Tongue (tissue), 2 donors: ENCODE data around the gene TOX3. TPM values are rescaled to one million over a fixed set of nuclear protein-coding genes. Genes with fewer than 3 reads are reported as not detected.

Source experiments
- DNase-seq: peaks from one replicate; pipeline ENCODE4 v3.0.0-alpha.2; 2015
- total RNA-seq: library from RNA; depleted of rRNA; stranded (reverse); fragments of >200 nt; gene quantifications from one replicate; pipeline ENCODE4 v1.2.3, GENCODE V29; 2014

The TOX3 gene
- total RNA-seq, 1 donor from 2014 or later = 0.31 TPM

DNA sequence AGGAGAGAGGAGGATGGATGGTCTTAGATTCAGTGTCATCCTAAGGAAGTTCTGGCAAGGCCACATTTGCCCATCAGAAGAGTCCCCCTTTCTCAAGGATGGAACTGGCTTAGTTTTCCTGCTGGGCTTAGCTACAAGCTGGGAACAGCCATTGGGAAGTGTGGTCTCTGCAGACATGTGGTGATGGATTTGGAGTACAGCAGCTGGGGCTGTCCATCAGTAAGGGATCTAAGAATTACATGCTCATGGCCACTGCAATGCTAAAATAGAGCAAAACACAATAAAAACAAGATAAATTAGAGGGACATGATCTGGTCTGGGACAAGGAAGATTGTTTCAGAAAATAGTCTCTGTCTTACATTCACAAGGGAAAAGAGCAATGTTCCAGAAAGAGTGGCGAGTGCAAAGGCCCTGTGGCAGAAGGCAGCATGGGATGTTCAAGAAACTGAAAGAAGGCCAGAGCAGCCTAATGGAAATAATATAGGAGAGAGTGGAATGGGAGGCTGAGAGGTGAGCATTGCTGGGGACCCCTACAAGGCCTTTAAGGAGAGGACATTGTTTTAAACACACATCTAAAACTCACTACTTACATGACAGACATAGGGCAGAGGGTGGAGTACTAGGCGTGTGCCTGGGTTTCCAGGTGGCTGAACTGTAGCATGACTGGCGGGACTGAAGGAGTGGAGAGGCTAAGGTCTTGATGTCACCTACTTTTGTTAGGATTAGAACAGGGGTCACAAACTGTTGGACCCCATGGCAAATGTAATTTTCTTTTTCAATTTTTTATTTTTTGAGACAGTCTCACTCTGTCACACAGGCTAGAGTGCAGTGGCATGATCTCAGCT lies 17.0 kb upstream of the TOX3 start:
- DNase-seq = peak; percentile 57

DNA sequence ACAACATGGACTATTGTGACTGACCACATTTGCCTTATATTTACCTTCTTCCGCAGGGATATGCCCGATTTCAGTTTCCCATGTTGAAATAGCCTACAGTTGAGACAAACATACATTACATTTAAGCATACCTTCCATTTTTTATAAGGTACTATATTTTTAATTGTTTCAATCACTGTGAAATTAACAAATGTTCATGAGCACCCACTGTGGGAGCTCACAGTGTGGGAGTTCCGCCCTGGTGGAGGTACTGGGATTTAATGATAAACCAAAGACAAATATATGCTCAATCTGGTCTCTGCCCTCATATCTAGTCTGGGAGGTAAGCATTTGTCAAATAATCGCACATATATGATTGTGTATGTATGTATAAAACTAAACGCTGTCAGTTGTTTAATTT lies 15.8 kb upstream of the TOX3 start:
- no peak for DNase-seq

DNA sequence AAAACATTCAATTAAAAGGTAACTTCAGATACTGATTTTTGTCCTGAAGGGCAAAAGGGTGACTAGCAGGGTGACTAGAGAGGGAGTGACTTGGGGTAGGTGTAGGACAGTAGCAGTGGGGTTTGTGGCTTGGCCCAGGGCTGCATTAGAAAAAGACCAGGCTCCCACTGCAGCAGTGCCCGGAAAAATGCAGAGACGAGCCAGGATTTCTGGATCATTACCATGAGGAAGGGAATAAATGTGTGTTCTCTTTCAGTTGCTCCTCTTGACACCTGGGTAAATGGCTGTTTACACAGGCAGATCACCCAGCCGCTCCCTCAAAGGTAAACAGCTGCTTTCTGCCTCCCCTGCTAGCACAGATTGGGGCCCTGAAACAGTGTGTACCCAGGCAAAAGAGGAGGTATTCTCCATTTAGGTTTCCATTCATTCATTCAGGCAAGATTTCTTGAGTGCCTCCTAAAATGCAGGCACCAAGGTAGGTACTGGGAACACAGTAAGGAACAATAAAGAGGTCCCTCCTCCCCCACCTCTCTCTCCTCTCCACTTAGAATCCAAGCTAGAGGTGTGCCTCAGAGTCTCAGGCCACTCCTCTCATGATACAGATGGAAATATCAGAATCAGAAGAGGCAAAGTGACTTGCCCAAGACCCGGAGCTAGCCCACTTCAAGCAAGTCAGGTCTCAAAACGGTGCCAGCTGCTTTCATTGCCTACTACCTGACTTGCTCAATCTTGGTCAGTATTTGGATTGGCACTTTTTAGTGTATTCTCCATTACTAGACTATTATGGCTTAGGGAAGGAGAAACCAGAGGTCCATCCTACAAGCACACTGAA lies 15.2 kb upstream of the TOX3 start:
- DNase-seq = no peak

DNA sequence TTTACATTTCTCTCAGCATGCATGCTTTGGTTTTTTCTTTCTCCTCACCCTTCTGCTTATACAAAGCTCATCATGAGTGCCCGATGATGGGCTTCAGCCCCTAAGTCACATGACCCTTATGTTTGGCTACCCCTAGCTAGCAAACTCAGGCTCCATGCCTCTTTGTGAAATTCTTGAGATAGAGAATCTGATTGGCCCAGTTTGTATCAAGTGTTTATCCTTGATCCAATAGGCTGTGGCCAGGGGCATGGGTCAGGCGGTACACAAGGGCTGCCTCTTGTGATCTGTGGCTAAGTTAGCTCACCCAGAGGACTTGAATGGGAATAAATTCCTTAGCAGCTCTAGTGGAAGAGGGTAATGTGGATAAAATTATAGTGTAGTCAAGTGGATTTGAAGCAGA lies 11.5 kb upstream of the TOX3 start:
- DNase-seq = no peak

DNA sequence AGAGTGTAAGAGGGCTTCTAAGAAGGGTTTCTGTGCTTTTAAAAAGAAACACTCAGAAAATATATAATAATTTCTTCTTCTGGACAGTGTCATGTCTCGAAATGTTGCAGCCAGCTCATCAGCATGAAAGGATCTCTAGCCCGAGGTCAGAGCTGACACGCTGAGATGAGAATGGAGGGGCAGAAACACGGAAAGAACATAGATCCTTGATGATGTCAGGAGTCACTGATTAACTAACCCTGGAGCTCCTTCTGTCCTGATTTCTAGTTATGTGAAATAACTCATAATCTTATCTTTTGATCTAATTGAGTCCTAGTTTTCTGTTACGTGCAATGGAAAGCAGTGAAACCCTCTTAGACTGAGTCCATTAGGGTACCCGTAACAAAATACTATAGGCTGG lies 10.3 kb upstream of the TOX3 start:
- DNase-seq = no peak

DNA sequence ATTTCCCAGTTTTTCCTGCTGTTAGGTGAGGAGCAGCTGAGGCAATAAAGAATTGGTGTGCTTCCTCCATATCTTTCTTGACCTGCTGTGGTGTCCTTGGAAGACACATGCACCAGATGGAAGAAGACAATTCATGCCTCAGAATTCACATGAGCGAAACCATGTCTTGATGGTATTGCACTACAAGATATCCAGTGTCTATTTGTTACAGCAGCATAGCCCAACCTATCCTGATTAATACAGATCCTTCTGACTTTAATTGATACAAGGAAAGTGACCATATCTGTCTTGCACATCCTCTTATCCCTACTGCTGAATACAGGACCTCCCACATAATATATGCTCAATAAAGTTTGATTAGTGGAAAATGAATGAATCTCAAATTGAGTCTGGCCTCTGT lies 9.1 kb upstream of the TOX3 start:
- DNase-seq = no peak

DNA sequence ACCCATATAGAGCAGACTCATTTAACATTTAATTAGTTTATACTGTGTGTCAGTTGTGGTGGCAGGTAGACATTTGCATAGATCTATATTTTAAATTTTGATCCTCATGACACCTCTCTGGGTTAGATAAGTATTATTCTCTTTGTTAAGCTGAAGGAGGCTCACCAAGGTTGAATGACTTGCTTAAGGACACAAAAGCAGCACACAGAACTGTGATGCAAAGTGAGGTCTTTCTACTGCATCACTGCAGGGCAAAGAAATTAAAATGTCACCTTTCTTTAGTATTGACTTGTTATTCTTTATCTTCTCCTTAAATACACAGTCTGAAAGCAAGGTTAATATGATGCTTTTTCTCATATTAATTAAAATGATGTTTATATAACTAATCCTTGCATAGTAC lies 8.6 kb upstream of the TOX3 start:
- DNase-seq = no peak

DNA sequence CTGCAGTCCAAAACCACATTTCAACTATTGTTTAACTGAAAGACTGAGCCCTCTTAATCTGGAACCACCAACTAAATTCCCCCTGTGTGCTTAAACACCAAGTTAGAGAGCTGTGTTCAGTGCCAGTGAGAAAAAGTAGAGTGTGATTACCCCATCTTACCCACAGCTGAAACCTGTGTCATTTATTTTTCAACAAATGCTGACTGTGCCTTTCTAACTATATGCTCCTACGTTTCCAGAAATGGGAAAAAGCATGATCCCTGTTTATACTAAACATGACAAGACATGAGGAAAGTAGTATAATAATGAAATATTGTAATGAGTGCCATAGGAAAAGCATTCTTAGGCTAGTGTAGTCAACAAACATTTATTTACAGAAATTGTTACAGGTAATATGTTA lies 7.4 kb upstream of the TOX3 start:
- no peak for DNase-seq

DNA sequence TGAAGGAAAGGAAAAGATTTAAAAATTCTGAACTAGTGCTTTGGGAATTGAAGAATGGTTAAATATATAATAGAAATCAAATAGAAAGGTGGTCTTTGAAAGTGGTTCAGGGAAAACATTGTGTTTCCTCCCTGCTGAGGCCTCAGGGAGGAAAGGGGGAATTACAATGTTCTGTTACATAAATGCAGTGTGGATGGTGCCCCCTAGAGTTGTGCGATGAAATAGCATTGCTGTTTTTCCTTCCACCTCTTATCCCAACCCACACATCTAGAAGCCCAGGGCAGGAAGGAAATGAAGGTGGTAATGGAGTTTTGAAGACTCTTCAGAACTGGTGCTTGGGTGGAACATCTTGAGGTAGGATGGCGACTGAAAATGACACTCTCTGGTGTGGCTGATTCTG lies 6.4 kb upstream of the TOX3 start:
- DNase-seq = no peak

DNA sequence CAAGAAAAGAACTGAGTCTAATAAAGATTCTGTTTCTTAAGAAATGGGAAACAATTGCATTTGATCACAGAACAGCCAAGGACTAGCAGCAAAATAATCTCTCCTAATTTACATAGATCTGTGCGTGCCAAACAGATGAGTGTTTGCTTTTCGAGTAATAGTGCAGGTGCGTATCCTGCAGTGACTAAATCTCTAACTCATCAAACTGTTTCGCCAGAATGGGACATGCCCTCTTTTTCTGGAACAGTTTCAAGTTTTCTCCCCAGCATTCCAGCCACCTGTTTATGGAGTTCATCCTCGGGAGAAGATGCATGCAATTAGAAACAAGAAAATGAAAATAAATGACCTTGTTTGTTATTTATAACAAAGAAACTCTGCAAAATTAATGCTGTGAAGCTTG lies 5.7 kb upstream of the TOX3 start:
- DNase-seq = no peak

DNA sequence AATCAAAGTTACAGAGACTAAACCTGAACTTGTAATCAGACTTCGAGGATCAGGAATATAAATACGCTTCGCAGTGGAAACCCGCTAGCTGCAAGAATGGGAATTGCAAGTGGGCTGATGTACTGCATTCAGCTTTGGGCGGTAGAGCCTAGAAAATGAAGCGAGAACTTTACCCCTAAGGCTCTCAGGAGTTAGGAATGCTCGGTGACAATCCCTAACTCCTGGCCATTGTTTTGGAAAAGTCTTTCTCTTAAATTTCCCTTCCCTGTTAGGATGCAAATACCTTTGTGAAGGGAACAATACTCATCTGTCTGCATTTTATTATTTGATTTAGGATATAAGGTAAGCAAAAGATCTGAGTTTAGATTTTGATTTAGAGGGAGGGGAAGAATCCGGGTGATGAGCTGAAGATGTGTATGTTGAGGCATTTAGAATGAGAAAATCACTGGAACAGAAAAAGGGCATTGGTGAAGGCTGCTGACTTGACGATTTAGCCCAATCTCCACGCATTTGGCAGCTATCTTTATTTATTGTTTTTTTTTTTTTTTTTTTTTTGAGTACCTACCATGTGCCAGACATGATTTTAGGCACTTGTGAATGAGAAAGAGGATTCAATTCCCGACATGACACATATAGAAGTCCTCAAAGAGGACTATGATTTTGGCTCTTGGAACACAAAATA lies 2.2 kb upstream of the TOX3 start:
- DNase-seq = peak; percentile 40

DNA sequence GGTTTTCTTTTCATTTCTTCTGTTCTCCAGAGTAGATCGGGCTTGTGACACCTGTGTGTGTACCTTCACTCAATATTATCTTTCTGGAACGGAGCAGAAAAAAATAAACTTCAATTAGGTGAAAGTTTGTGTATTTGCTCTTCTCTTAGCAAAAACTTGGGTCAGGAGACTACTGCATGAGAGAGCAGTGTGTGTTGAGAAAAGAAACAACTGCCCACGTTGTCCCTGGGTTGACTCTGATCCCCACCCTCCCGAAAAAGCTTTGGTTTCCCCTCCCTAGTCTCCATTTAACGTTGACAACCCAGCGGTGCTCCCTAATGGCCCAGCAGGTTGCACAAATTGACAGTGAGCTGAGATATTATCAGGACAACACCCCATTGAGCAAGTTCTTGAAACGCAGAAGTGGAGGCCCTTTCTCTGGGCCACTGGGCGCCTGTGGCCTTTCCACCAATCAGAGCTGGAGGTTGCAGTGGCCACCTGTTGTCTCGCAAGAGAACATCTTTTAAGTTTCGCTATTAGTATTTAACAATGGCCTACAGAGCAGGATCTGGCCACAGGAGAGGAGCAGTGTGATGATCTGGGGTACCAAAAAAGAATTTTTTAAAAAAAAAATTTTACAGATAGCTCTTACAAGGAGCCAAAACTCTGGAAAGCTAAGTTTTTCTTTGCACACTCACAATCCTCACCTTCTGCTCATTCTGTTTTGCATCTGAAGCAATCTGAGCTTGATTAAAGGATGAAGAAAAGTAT lies 1.5 kb upstream of the TOX3 start:
- DNase-seq = no peak

DNA sequence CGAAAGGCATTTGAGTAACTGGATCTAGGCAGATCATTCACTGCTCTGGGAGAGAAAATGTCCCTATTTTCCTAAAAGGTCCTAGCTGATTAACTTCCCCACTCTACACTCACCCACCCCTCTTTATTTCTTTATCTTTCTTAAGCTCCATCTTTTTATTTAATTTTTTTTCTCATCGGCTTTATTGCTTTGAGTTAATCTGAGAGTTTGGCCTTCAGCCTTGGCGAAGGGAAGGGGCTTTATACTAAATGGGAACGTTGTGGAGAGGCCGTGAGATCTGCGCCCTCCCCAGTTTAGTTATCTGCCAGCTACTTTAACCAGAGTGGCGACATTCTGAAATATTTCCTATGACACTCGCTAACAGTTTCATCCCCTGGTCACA lies 882 bp upstream of the TOX3 start:
- DNase-seq = no peak

DNA sequence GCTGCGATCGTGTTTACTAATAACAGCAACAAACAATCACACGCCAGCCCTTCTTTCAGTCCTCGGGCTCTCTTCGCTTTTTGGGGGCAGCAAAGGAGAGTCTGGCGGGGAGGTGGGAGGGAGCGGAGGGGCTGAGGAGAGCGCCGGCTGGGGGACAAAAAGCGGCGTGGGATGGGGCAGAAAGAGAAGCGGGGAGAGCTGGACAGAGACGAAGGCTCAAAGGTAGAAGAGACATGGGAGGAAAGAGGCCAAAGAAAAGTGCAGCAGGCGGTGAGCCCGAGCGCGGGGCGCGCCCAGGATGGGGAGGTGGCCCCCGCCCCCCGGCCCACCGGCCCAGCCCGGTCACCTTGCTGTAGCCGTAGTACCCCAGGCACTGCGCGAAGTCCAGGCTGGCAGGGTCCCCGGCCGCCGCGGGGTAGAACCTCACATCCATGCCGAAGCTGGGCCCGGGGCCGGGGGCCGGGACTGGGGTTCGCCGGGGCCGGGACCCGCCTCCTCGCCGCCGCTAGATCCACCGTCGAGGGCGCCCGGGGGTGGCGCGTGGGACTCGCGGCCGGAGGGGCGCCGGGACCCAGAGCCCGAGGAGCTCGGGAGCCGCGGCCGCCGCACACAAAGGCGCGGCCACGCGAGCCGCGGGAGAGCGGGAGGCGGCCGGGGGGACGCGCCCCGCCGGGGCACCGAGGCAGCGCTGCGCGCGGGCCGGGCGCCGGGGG lies 496 bp downstream of the TOX3 start:
- DNase-seq = peak; percentile 15

DNA sequence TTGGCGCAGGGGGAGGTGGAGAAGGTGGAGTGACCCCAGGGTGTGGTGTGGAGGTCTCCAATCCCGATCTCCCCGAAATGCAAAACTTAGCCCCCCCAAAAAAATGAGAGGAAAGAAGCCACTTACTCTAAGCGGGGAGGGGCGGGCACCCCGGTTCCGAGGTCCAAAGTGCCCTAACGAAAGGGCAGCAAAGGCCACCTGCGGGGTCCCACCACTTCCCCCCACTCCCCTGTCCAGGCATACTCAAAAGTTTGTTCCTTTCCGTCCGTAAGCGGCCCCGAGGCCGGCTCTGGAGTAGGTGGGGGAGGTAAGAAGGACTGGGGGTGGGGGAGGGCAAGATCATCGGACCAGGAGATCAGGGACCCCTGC lies 1.1 kb downstream of the TOX3 start:
- DNase-seq = peak; percentile 7

DNA sequence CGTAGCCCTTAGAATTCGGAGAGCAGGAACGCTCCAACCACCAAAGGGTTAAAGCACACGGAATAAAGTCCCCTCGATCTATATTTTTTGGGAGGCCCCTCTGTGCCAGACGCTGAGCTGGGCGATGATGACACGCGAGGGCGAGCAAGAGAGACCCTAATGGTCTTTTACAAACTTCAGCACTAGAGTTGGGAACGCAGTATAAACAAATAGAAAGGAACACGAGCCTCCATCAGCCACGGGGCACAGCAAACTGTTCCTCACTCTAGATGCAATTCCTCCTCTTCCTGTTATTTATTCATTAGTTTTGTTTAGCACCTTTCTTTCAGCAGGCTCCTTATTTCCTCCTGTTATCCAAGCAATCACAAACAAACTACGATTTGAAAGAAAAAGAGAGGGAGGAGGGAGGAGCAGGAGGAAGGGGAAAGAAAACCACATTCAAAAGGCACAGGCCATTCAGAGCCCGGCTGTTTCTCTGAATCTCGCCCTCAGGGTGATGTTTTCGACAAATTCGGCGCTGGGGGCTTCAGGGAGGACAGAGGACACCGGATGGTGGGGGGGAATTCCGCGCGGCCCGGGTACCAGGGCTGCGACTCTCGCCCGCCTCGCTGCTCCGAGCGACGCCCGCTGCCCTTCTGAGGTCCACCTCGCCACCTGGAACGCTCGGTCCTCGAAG lies 1.6 kb downstream of the TOX3 start:
- peak; percentile 22 for DNase-seq

DNA sequence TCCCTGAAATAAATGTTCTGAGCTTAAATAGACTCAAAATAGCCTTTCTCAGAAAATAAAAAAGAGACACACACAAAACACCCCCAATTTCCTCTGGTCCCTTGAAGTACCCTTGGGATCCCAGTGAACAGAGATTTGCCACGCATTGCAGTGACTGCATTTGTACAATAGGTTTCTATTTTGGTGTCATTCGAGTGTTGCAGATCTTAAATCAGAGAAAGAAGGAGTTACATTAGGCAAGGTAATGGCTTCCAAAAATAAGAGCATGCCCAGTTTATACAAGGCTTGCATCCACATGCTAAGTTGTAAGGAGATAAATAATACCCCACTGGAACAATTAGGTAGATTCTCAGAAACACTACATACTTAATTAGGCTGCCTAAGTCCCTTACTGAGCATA lies 2.2 kb downstream of the TOX3 start:
- DNase-seq = no peak

DNA sequence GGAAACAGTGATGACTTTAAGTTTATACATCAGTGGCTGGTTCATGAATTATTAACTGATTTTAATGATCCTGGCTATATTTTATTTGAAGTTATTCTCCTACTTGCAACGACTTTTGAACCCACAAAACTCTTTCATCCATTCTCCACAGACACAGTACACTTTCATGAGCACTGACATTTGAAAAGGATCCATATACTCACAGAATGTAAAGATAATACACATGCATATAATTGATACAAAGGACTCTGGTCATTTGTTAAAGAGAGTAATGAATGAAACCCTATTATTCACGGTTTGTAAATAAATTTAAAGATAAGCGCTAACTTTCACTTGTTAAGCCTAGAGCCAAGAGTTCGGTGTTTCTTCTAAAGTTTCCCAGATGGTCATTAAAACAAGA lies 3.3 kb downstream of the TOX3 start:
- DNase-seq = no peak

DNA sequence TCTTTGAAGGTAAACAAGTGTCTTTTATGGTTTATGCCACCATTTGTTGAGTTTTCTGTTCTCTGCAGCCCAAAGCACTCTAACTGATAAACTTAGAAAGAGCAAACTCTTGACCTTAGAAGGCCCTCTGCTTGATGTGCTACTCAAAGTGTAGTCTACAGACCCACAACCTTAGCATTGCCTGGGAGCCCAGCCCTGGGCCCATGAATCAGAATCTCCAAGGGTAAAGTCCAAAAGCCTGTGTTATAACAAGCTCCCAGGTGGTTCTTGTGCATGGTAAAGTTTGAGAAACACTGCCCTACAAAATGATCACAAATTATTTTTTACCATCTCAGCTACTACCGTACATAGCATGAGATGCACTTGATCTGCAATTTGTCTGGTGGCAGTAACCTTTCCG lies 6.0 kb downstream of the TOX3 start:
- no peak for DNase-seq

DNA sequence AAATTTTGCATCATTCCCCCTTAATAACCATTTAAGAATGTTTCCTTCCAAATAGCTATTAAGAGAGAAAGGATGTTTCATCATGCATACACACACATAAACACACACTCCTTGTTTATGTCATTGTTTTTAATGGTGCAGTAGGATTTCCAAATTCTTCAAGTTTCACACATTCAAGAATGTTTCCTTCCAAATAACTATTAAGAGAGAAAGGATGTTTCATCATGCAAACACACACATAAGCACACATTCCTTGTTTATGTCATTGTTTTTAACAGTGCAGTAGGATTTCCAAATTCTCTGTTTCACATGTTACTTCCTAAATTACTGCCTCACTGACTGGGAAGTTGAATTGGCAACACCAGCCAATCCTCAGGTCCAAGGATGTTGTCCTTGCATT lies 7.8 kb downstream of the TOX3 start:
- no peak for DNase-seq

DNA sequence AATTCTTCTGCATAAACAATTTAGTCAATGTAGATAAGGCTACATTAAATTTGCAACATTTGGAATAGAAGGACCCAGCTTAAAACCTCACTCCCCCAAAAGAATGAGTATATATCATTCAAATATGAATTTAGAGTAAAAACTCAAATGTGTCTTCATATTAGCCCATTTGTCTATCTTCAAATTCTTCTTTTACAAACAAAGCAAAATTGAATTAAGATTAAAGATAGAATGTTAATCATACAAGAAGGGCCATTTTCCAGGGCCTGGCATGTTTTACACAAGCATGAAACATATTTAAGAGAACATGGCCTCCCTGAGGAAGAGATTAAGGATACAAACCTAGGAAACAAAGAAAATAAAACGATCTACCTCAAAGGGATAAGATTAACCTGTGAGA lies 8.4 kb downstream of the TOX3 start:
- no peak for DNase-seq
